IPS-20b (cell line): ENCODE results near the gene ADK.
"Not testable (repeated sequence)": the region's sequence is repeated elsewhere in the genome, so short reads cannot be mapped to it uniquely, and the experiment has no call there.

ENCODE experiments used
- H3K27ac ChIP-seq: one replicate; pipeline ENCODE4 v1.5.1; 2013; ENCODE audit warnings: low read length
- H3K27me3 ChIP-seq: 2 replicates; pipeline ENCODE4 v1.6.1; 2013; ENCODE audit warnings: mild to moderate bottlenecking, low read length, inconsistent platforms; ENCODE audit not compliant: insufficient read depth
- H3K36me3 ChIP-seq: 2 replicates; pipeline ENCODE4 v1.6.1; 2013; ENCODE audit warnings: low read depth, mild to moderate bottlenecking, inconsistent platforms, low read length, moderate library complexity; ENCODE audit not compliant: insufficient read depth
- H3K4me1 ChIP-seq: 2 replicates; pipeline ENCODE4 v1.6.1; 2013; ENCODE audit warnings: mild to moderate bottlenecking, control low read depth, inconsistent platforms, low read length, moderate library complexity; ENCODE audit not compliant: insufficient read depth
- H3K4me3 ChIP-seq: 2 replicates; pipeline ENCODE4 v1.5.1; 2013; ENCODE audit warnings: mild to moderate bottlenecking, low read length, inconsistent platforms
- H3K9ac ChIP-seq: 2 replicates; pipeline ENCODE4 v1.6.1; 2013; ENCODE audit warnings: low read depth, mild to moderate bottlenecking, inconsistent platforms, low read length, moderate library complexity
- H3K9me3 ChIP-seq: 2 replicates; pipeline ENCODE4 v1.6.1; 2013; ENCODE audit warnings: mild to moderate bottlenecking, low read depth, low read length, inconsistent platforms; ENCODE audit not compliant: insufficient read depth

Gene ADK

GRCh38 chr10:74437822-74438221, 286.8 kb downstream of the ADK start:
- Histone ChIP-seq H3K9me3 (no peaks in the 10 kb centered on the region), H3K4me3 (no peak overlapping the region), H3K4me1 (peaks cover 16% of the 10 kb centered on the region), H3K27me3 (no peaks in the 10 kb centered on the region), H3K36me3 (no peaks in the 10 kb centered on the region), H3K27ac (no peak overlapping the region), H3K9ac (no peak overlapping the region)

- H3K9me3 ChIP-seq: no peaks in the 10 kb centered on the region
- H3K4me3 ChIP-seq: no peak overlapping the region
- no peak overlapping the region for H3K9ac ChIP-seq
- H3K27me3 ChIP-seq: no peaks in the 10 kb centered on the region
- no peak overlapping the region for H3K27ac ChIP-seq
- H3K4me1 ChIP-seq: peaks cover 13% of the 10 kb centered on the region
- no peaks in the 10 kb centered on the region for H3K36me3 ChIP-seq
Observed at GRCh38 chr10:74439213-74439612, 288.2 kb downstream of the ADK start.

GRCh38 chr10:74445493-74445892, 294.5 kb downstream of the ADK start:
- no peaks in the 10 kb centered on the region for H3K36me3 ChIP-seq
- H3K9ac ChIP-seq: no peak overlapping the region
- no peaks in the 10 kb centered on the region for H3K27me3 ChIP-seq
- no peaks in the 10 kb centered on the region; the same call in 1 of the 2 replicates for H3K4me1 ChIP-seq
- no peaks in the 10 kb centered on the region for H3K9me3 ChIP-seq
- H3K4me3 ChIP-seq: no peak overlapping the region
- H3K27ac ChIP-seq: no peak overlapping the region

GRCh38 chr10:74450602-74451001, 299.6 kb downstream of the ADK start:
- no peak overlapping the region for H3K9ac ChIP-seq
- no peak overlapping the region for H3K27ac ChIP-seq
- no peak overlapping the region for H3K4me3 ChIP-seq
- peaks cover 2% of the 10 kb centered on the region; the same call in 1 of the 2 replicates for H3K4me1 ChIP-seq
- no peaks in the 10 kb centered on the region for H3K36me3 ChIP-seq
- no peaks in the 10 kb centered on the region for H3K9me3 ChIP-seq
- no peaks in the 10 kb centered on the region for H3K27me3 ChIP-seq

- Histone ChIP-seq H3K9me3 (no peaks in the 10 kb centered on the region), H3K4me1 (peaks cover 2% of the 10 kb centered on the region; the same call in 1 of the 2 replicates), H3K36me3 (no peaks in the 10 kb centered on the region), H3K9ac (no peak overlapping the region), H3K4me3 (no peak overlapping the region), H3K27ac (no peak overlapping the region), H3K27me3 (no peaks in the 10 kb centered on the region)
Observed at GRCh38 chr10:74451127-74451829, 300.3 kb downstream of the ADK start.

GRCh38 chr10:74453169-74453568, 302.1 kb downstream of the ADK start:
- H3K27me3 ChIP-seq: no peaks in the 10 kb centered on the region
- no peak overlapping the region for H3K9ac ChIP-seq
- H3K4me1 ChIP-seq: peaks cover 2% of the 10 kb centered on the region; the same call in 1 of the 2 replicates
- H3K4me3 ChIP-seq: no peak overlapping the region
- no peaks in the 10 kb centered on the region for H3K9me3 ChIP-seq
- H3K36me3 ChIP-seq: no peaks in the 10 kb centered on the region
- H3K27ac ChIP-seq: no peak overlapping the region

GRCh38 chr10:74457478-74457877, 306.5 kb downstream of the ADK start:
- not testable (repeated sequence) for H3K4me3 ChIP-seq, H3K27ac ChIP-seq, H3K9me3 ChIP-seq, H3K36me3 ChIP-seq, H3K4me1 ChIP-seq, H3K9ac ChIP-seq, H3K27me3 ChIP-seq

- no peak overlapping the region for H3K27ac ChIP-seq
- H3K9ac ChIP-seq: no peak overlapping the region
Observed at GRCh38 chr10:74460812-74461211, 309.8 kb downstream of the ADK start.

GRCh38 chr10:74474022-74474713, 323.1 kb downstream of the ADK start:
- Histone ChIP-seq H3K9me3 (no peaks in the 10 kb centered on the region), H3K36me3 (no peaks in the 10 kb centered on the region), H3K4me1 (no peaks in the 10 kb centered on the region), H3K27ac (no peak overlapping the region), H3K4me3 (no peak overlapping the region), H3K27me3 (no peaks in the 10 kb centered on the region), H3K9ac (no peak overlapping the region)

More at GRCh38 chr10:74460812-74461211, 309.8 kb downstream of the ADK start:
- Histone ChIP-seq H3K27me3 (no peaks in the 10 kb centered on the region), H3K4me1 (no peaks in the 10 kb centered on the region; the same call in 1 of the 2 replicates), H3K36me3 (no peaks in the 10 kb centered on the region), H3K9me3 (no peaks in the 10 kb centered on the region), H3K4me3 (no peak overlapping the region)

- not testable (repeated sequence) for H3K27ac ChIP-seq, H3K9me3 ChIP-seq, H3K4me3 ChIP-seq, H3K4me1 ChIP-seq, H3K36me3 ChIP-seq, H3K9ac ChIP-seq, H3K27me3 ChIP-seq
Observed at GRCh38 chr10:74476162-74476706, 325.2 kb downstream of the ADK start.

- Histone ChIP-seq H3K36me3 (no peaks in the 10 kb centered on the region), H3K9ac (no peak overlapping the region), H3K4me3 (no peak overlapping the region), H3K27ac (no peak overlapping the region), H3K4me1 (no peaks in the 10 kb centered on the region), H3K9me3 (no peaks in the 10 kb centered on the region), H3K27me3 (no peaks in the 10 kb centered on the region)
Observed at GRCh38 chr10:74480778-74481177, 329.8 kb downstream of the ADK start.

- no peak overlapping the region for H3K27ac ChIP-seq
- no peak overlapping the region for H3K9ac ChIP-seq
- H3K4me3 ChIP-seq: no peak overlapping the region
- H3K4me1 ChIP-seq: no peaks in the 10 kb centered on the region
- H3K36me3 ChIP-seq: no peaks in the 10 kb centered on the region
- no peaks in the 10 kb centered on the region for H3K9me3 ChIP-seq
- no peaks in the 10 kb centered on the region for H3K27me3 ChIP-seq
Observed at GRCh38 chr10:74483356-74483755, 332.3 kb downstream of the ADK start.
